Activated CD8-positive, alpha-beta memory T cell treated with anti-CD3 and anti-CD28 coated beads for 36 hours (primary cell): ENCODE measurements around the gene LRIG3. TPM values are rescaled to one million over a fixed set of nuclear protein-coding genes. Genes with fewer than 3 reads are reported as not detected.
"Not testable (repeated sequence)": the region's sequence is repeated elsewhere in the genome, so short reads cannot be mapped to it uniquely, and the experiment has no call there.

Experiments used
- CTCF ChIA-PET: fragments of 350-600 bp; sonication (Branson Sonifier 250); formaldehyde crosslinking; loops from one replicate; lab custom pipeline; 2021; ENCODE audit warnings: antibody characterized with exemption; lab: Charles Lee
- POLR2A ChIA-PET: fragments of 350-600 bp; sonication (Branson Sonifier 250); formaldehyde crosslinking; loops from one replicate; lab custom pipeline; 2021; ENCODE audit warnings: antibody characterized with exemption; lab: Charles Lee
- total RNA-seq, 2 experiments: library from RNA; stranded (reverse); gene quantifications; one replicate each; pipeline ENCODE4 v1.2.3, GENCODE V29; 2021

Gene LRIG3
- total RNA-seq, 2 experiments from 2014 or later: not detected

- POLR2A ChIA-PET: no interaction called here
- CTCF ChIA-PET: no interaction called here
Measured at GRCh38 chr12:58914457-58914856, 5.8 kb downstream of the LRIG3 start.

DNA sequence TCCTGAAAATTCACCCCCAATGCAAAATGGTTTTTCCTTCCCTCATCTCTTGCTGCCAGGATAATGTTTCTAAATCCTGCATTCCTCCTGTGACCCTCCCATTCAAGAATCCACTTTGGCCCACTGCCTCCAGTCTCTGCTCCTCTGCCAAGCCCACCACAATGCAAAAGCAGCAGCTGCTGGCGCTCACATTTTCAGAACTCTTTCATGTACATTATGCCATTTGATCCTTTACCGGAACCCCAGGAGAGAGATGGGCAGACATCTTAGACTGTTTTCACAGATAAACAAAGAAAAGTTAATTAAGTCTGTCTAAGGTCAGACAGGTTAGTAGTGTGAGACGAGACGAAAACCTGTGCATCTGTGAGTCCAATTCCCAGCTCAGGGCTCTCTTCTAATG, 12.9 kb downstream of the LRIG3 start:
- POLR2A ChIA-PET: no interaction called here
- CTCF ChIA-PET: no interaction called here

- ChIA-PET POLR2A (no interaction called here), CTCF (no interaction called here)
Measured at GRCh38 chr12:58906917-58907316, 13.4 kb downstream of the LRIG3 start.

GRCh38 chr12:58905422-58905821, 14.9 kb downstream of the LRIG3 start:
- POLR2A ChIA-PET: no interaction called here
- CTCF ChIA-PET: no interaction called here

- POLR2A ChIA-PET: not testable (repeated sequence)
Measured at GRCh38 chr12:58902726-58903125, 17.6 kb downstream of the LRIG3 start.

DNA sequence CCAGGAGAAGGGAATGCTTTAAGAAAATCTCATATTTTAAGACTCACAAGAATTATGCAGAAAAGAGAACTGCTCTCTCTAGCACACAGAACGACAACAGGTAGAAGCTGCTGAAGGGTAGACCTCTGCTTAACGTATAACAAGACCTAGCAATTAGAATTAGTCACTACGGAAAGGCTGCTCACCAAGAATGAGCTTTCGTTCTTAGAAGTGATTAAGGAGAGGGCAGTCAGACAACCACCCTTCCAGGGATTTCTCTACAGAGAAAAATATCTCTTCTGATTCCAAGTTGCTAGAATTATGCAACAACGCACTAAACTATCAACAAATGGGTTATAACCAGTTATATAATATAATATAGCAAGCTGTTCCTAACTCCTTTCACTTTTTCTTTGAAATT, 18.6 kb downstream of the LRIG3 start:
- POLR2A ChIA-PET: no interaction called here

More at GRCh38 chr12:58902726-58903125, 17.6 kb downstream of the LRIG3 start:
- CTCF ChIA-PET: not testable (repeated sequence)

GRCh38 chr12:58897969-58898368, 22.3 kb downstream of the LRIG3 start:
- CTCF ChIA-PET: interaction anchor here (0.5 kb wide), 1 partner anchor 143 kb away, joined by 3 read pairs; no protein-coding TSS in a partner anchor
- POLR2A ChIA-PET: no interaction called here

More for the DNA sequence above, 18.6 kb downstream of the LRIG3 start:
- CTCF ChIA-PET: no interaction called here

DNA sequence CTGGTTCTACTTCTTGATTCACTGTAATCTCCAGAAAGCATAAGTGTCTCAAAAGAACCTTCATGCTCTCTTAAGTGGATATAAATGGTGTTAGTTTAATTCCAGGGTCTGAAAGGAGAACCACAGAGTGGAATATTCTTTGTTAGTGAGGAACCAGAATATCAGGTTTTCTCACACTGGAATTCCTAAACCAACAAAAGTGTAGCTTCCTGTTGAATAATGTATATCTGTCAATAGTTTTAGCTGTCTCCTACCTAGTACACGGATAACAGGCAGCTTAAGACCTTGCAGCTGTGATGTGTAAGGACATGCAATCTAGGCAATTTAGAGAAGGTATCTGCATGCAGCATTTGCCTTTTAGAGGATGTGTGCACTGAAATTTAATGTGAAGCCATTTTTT, 24.0 kb downstream of the LRIG3 start:
- ChIA-PET POLR2A (no interaction called here), CTCF (no interaction called here)

GRCh38 chr12:58895053-58895452, 25.3 kb downstream of the LRIG3 start:
- POLR2A ChIA-PET: no interaction called here
- CTCF ChIA-PET: no interaction called here

GRCh38 chr12:58894040-58894439, 26.3 kb downstream of the LRIG3 start:
- CTCF ChIA-PET: no interaction called here
- POLR2A ChIA-PET: no interaction called here

- POLR2A ChIA-PET: no interaction called here
- CTCF ChIA-PET: no interaction called here
Measured at GRCh38 chr12:58893495-58893894, 26.8 kb downstream of the LRIG3 start.

- POLR2A ChIA-PET: no interaction called here
- CTCF ChIA-PET: no interaction called here
Measured at GRCh38 chr12:58889557-58889956, 30.7 kb downstream of the LRIG3 start.

DNA sequence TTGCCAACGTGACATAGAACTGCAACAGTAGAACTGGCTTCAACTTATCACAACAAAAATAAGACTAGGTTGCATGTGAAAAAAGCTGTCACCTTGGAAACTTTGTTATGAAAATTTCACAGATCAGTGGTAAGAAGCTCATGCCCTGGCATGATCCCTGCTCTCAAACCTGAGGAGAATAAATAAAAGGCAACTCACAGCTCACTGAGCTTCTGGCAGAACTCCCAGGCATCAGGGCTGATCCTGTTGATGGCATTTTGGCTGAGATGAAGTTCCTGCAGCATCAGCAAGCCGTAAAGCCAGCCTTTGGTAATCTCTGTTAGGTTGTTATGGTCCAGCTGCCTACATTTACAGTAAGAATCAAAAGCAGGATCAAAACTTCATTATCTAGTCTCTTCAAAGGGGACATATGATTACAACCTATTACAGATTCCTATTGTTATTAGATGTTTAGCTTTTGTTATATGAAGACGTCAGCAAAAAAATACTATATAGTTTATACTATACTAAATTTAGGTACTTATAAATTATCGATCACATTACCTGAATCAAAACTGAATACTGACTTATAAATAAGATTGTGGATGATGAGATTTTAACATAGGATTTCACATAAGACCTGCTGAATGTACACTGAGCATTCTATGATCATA, 32.0 kb downstream of the LRIG3 start:
- POLR2A ChIA-PET: no interaction called here
- CTCF ChIA-PET: no interaction called here

DNA sequence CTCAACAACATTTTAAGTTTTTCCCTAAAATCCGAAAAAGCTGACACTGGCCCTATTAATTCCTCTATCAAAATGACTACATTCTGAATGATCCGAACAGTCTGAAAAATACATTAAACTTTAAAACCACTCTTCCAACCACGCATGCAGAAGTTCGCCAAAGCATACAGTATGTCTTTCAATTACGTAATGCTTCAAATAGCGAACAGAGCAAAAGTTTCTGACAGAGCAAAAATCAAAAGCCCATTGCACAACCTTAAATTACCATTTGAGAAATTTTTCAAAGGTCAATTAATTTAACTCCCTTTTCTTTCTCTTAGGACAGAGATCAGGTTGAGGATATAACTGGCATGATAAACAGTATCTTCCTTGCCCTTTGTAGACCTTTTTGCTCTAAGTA, 33.2 kb downstream of the LRIG3 start:
- ChIA-PET CTCF (no interaction called here), POLR2A (no interaction called here)

DNA sequence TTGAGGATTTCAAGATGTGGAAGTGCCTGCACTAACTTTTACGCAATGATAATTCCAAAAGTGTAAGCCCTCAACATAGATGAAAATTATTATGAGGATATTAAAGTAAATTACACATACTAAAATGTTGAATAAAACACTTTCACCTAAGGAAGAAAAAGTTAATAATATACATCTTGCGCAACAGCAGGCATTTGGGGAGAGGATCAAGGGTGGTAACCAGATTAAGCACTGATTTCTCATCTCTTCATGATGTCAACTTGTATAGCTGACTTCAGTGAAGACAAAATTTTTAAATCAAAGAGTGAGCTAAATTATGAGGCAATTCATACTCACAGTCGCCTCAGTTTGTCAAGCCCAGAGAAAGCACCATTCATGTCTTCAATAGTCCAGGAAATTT, 33.8 kb downstream of the LRIG3 start:
- ChIA-PET CTCF (no interaction called here), POLR2A (no interaction called here)

DNA sequence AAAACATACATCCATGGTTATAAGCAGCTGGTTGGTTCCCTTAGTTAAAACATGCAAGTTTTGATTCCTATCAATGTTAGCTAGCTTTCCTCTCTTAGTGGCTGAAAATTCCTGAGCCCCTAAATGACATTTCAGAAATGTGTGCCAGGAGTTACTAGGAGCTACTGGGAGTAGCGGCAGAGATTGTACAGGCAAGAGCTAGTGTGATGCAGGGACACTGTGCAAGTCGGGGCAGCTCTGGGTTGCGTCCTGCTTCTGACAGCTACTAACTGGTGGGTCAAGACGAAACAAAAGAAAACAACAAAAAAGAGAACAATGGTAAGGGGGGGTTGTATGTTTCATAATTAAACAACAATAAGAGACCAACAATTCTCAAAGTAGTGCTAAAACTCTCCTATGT, 35.4 kb downstream of the LRIG3 start:
- ChIA-PET CTCF (no interaction called here), POLR2A (no interaction called here)

DNA sequence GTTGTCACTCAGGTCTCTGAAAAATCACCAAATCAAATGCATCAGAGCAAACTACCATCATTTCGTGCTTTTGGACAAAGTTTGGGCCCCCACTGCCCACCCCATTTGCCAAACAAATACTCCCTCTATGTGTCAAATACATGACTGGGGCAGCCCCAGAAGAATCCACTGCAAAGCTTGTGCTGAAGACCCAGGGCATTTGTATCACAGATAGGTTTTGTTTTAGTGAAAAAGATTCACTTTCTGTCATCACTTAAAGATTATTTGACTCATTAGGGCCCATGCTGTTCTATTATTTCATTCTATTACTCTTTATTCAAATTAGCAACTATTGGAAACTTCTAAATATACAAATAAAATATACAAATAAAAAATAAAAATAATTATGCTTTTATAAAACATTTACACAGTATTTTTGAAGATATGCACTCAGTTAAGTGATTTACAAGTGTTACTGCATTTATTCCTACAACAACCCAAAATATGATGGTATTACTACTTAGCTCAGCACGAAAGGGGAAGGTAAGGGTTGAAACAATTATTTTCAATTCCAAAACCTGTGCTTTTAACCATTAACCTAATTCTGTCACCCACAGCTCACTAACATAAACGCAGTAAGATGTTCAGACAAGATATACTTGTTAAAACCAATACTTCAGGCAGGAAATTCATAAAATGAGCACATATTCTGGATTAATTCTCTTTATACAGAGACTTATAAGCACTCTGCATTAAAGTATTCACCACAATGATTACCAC, 36.5 kb downstream of the LRIG3 start:
- POLR2A ChIA-PET: no interaction called here
- CTCF ChIA-PET: no interaction called here

GRCh38 chr12:58882826-58883225, 37.5 kb downstream of the LRIG3 start:
- ChIA-PET CTCF (no interaction called here), POLR2A (no interaction called here)

DNA sequence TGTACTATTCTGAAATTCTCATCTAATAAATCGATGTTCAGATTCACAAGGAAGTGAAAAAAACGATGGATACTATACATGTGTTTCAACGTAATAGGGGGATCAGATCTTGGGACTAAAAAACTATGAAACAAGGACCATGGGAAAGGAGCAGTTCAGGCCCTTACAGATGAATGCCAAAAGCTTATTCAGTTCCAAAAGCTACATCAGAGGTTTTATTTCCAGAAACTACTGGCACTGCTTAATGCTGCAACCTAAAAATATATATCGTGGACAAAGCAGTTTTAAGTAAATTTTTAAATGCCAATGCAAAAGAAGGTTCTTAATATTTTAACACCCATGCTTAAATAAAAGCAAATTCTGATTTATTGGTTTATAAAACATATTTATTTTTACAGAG, 38.5 kb downstream of the LRIG3 start:
- CTCF ChIA-PET: no interaction called here
- POLR2A ChIA-PET: no interaction called here

DNA sequence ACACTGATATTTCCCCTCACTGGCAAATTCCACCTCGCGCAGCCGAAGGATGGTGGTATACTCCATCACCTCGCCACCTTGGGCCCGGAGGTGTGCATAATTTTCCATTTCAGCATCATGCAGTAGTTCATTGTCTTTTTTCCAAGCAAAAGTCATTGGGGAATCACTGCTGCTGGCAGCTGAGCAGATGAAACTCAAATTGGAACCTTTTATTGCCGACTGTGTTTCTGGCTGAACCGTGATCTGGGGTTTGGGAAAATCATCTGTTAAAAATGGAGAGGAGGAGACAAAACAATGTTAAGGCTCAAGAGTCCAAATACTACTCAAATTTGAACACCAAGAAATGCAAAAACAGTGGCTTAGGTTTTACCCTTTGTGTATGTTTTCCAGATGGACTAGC, 39.7 kb downstream of the LRIG3 start:
- CTCF ChIA-PET: no interaction called here
- POLR2A ChIA-PET: no interaction called here

GRCh38 chr12:58877243-58877743, 43.0 kb downstream of the LRIG3 start:
- ChIA-PET POLR2A (no interaction called here), CTCF (no interaction called here)
